DMS 273 (cell line): ENCODE data around the gene KIF13A.
"Not testable (repeated sequence)": the region's sequence is repeated elsewhere in the genome, so short reads cannot be mapped to it uniquely, and the experiment has no call there.

ENCODE experiments used
- DNase-seq: peaks from one replicate; lab custom pipeline; 2025; ENCODE audit not compliant: unreplicated experiment; lab: John Stamatoyannopoulos, UW

The KIF13A gene

GRCh38 chr6:17904491-17905120 is 82.8 kb downstream of the KIF13A start:
- no peak for DNase-seq

- no peak for DNase-seq
These were observed 84.5 kb downstream of the KIF13A start for GRCh38 chr6:17902974-17903373.

- DNase-seq: no peak
These were observed 85.9 kb downstream of the KIF13A start for GRCh38 chr6:17901493-17901892.

GRCh38 chr6:17900011-17900410 is 87.4 kb downstream of the KIF13A start:
- no peak for DNase-seq

- DNase-seq: no peak
These were observed 87.9 kb downstream of the KIF13A start for GRCh38 chr6:17899491-17899890.

- no peak for DNase-seq
These were observed 89.8 kb downstream of the KIF13A start for GRCh38 chr6:17897681-17898080.

GRCh38 chr6:17894905-17895304 is 92.5 kb downstream of the KIF13A start:
- no peak for DNase-seq

GRCh38 chr6:17894191-17894590 is 93.2 kb downstream of the KIF13A start:
- no peak for DNase-seq

GRCh38 chr6:17892097-17892686 is 95.2 kb downstream of the KIF13A start:
- no peak for DNase-seq

- no peak for DNase-seq
These were observed 97.1 kb downstream of the KIF13A start for GRCh38 chr6:17890309-17890708.

- not testable (repeated sequence) for DNase-seq
These were observed 97.7 kb downstream of the KIF13A start for GRCh38 chr6:17889777-17890176.

GRCh38 chr6:17886891-17887290 is 100.5 kb downstream of the KIF13A start:
- peak; percentile 90 for DNase-seq

- no peak for DNase-seq
These were observed 101.4 kb downstream of the KIF13A start for GRCh38 chr6:17885889-17886576.

GRCh38 chr6:17884498-17885478 is 102.6 kb downstream of the KIF13A start:
- peak; percentile 31 for DNase-seq

- no peak for DNase-seq
These were observed 103.6 kb downstream of the KIF13A start for GRCh38 chr6:17883665-17884497.

- no peak for DNase-seq
These were observed 106.2 kb downstream of the KIF13A start for GRCh38 chr6:17881085-17881858.

GRCh38 chr6:17879184-17879583 is 108.3 kb downstream of the KIF13A start:
- no peak for DNase-seq

- no peak for DNase-seq
These were observed 108.7 kb downstream of the KIF13A start for GRCh38 chr6:17878734-17879133.

- no peak for DNase-seq
These were observed 109.5 kb downstream of the KIF13A start for GRCh38 chr6:17877895-17878440.
